ENCODE measurements around the gene ANK3. TPM values are rescaled to one million over a fixed set of nuclear protein-coding genes. Genes with fewer than 3 reads are reported as not detected.
A peak's percentile ranks its signal among the peaks of the same experiment; 100 is the strongest.

ANK3 gene
- total and polyA plus RNA-seq, 8 donors, result 3.6 to 115 (median 31.1) TPM

GRCh38 chr10:60397792-60398191 lies 8.1 kb upstream of the ANK3 start:
- H3K9me3 ChIP-seq, result no peaks in the 10 kb centered on the region
- H3K4me1 ChIP-seq, result peaks cover 0 to 5% (median 0%) of the 10 kb centered on the region in 4 donors
- H3K27ac ChIP-seq, result no peak overlapping the region
- TF ChIP-seq EP300 (IDR thresholded peaks at IDR 0.05), result no peak
- TF ChIP-seq POLR2AphosphoS5 (IDR thresholded peaks at IDR 0.05), result no peak
- TF ChIP-seq CTCF (IDR thresholded peaks at IDR 0.05), result no peak
- no peak for TF ChIP-seq POLR2A (IDR thresholded peaks at IDR 0.05)
- no peak for DNase-seq
- H3K27me3 ChIP-seq, result no peaks in the 10 kb centered on the region
- H3K4me3 ChIP-seq, result no peak overlapping the region
- WGBS, 5 donors, result 51 to 69% (median 64%) methylated on average over 2 of the region's 2 CpGs
- intact Hi-C loops (cut with DNase I; ENCODE audit: low total_unique reads), result no loop called here
- no peaks in the 10 kb centered on the region for H3K36me3 ChIP-seq

GRCh38 chr10:60396766-60397165 lies 7.1 kb upstream of the ANK3 start:
- Histone ChIP-seq H3K9me3 (no peaks in the 10 kb centered on the region), H3K4me1 (peaks cover 0 to 5% (median 0%) of the 10 kb centered on the region in 4 donors), H3K4me3 (no peak overlapping the region), H3K36me3 (no peaks in the 10 kb centered on the region), H3K27me3 (no peaks in the 10 kb centered on the region), H3K27ac (no peak overlapping the region)
- TF ChIP-seq EP300 (IDR thresholded peaks at IDR 0.05), result no peak
- TF ChIP-seq POLR2AphosphoS5 (IDR thresholded peaks at IDR 0.05), result no peak
- TF ChIP-seq CTCF (IDR thresholded peaks at IDR 0.05), result no peak
- no peak for TF ChIP-seq POLR2A (IDR thresholded peaks at IDR 0.05)
- intact Hi-C loops (cut with DNase I; ENCODE audit: low total_unique reads), result no loop called here
- DNase-seq, result no peak
- WGBS, 5 donors, result 82 to 87% (median 86%) methylated on average over 3 of the region's 3 CpGs

DNA sequence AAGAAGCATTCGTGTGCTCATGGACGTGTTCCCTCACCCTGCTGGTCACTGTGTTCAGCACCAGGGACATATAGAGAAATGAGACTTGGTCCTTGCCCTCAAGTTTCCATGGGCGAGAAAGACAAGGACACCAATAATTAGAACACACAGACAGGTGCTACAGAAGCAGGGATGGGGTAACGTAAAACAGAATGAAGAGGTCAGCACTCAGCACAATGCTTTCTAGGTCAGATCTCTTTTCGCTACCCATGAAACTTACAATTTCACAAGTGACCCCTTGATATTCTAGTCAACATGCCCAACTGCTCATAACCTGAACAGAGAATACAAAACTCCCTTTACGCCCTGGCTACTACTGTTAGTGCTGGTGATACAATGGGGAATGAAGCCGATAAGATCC lies 6.0 kb upstream of the ANK3 start:
- no peaks in the 10 kb centered on the region for H3K9me3 ChIP-seq
- 82 to 92% (median 88%) methylated on average over 7 of the region's 7 CpGs for WGBS, 5 donors
- TF ChIP-seq CTCF (IDR thresholded peaks at IDR 0.05) (no peak), POLR2A (IDR thresholded peaks at IDR 0.05) (no peak), EP300 (IDR thresholded peaks at IDR 0.05) (no peak), POLR2AphosphoS5 (IDR thresholded peaks at IDR 0.05) (no peak)
- intact Hi-C loops (cut with DNase I; ENCODE audit: low total_unique reads), result no loop called here
- H3K4me1 ChIP-seq, result peaks cover 0 to 5% (median 0%) of the 10 kb centered on the region in 4 donors
- no peaks in the 10 kb centered on the region for H3K36me3 ChIP-seq
- DNase-seq, result no peak
- H3K27me3 ChIP-seq, result no peaks in the 10 kb centered on the region
- no peak overlapping the region for H3K27ac ChIP-seq
- no peak overlapping the region for H3K4me3 ChIP-seq

GRCh38 chr10:60394446-60394845 lies 4.8 kb upstream of the ANK3 start:
- H3K27ac ChIP-seq, result no peak overlapping the region
- WGBS, 5 donors, result 55 to 97% (median 84%) methylated on average over 2 of the region's 2 CpGs

GRCh38 chr10:60390224-60390626 lies 550 bp upstream of the ANK3 start:
- Histone ChIP-seq H3K4me3 (no peak overlapping the region), H3K27ac (no peak overlapping the region), H3K9me3 (no peaks in the 10 kb centered on the region), H3K36me3 (no peaks in the 10 kb centered on the region), H3K4me1 (peaks cover 0 to 16% (median 7%) of the 10 kb centered on the region in 4 donors), H3K27me3 (no peaks in the 10 kb centered on the region)
- 67 to 94% (median 85%) methylated on average over 3 of the region's 3 CpGs for WGBS, 5 donors
- TF ChIP-seq EP300 (IDR thresholded peaks at IDR 0.05) (no peak), POLR2A (IDR thresholded peaks at IDR 0.05) (no peak), POLR2AphosphoS5 (IDR thresholded peaks at IDR 0.05) (no peak), CTCF (IDR thresholded peaks at IDR 0.05) (no peak)
- intact Hi-C loops (cut with DNase I; ENCODE audit: low total_unique reads), result no loop called here
- DNase-seq, result peak in 1 of 2 donors; percentile 9

More at GRCh38 chr10:60394446-60394845, 4.8 kb upstream of the ANK3 start:
- Histone ChIP-seq H3K36me3 (no peaks in the 10 kb centered on the region), H3K4me1 (peaks cover 0 to 5% (median under 1%) of the 10 kb centered on the region in 4 donors), H3K27me3 (no peaks in the 10 kb centered on the region), H3K9me3 (no peaks in the 10 kb centered on the region), H3K4me3 (no peak overlapping the region)
- intact Hi-C loops (cut with DNase I; ENCODE audit: low total_unique reads), result no loop called here
- TF ChIP-seq POLR2AphosphoS5 (IDR thresholded peaks at IDR 0.05), result no peak
- no peak for DNase-seq
